ENCODE data around the gene METAP1D. TPM values are rescaled to one million over a fixed set of nuclear protein-coding genes. Genes with fewer than 3 reads are reported as not detected.

The METAP1D gene
- total RNA-seq, 1 experiment from 2014 or later, result 12.7 TPM

DNA sequence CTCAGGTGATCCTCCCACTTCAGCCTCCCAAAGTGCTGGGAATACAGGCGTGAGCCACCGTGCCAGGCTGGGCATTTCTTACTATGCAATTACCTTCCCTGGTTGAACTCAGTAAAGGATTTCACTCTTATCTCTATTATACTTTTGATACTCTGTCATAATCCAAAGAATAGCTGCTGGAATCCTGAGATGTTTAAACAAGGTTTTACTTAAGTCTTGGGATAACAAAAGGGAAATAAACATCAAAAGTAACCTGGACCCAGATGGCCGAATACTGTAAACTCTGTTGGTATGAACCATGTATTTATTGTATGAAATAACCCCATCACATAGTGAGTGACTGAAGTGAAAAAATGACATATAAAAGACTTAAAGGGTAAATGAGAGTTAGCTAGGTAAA is 114.8 kb downstream of the METAP1D start:
- no peaks in the 10 kb centered on the region for H3K9me3 ChIP-seq (ENCODE audit: low read depth, low read length, poor library complexity, severe bottlenecking)
- H3K27me3 ChIP-seq (replicated peaks; ENCODE audit: insufficient read depth, low read depth, low read length, poor library complexity), result no peaks in the 10 kb centered on the region
- H3K27ac ChIP-seq (ENCODE audit: low read depth, low read length, poor library complexity, severe bottlenecking), result no peak overlapping the region
- H3K36me3 ChIP-seq (ENCODE audit: insufficient read depth, low read length, poor library complexity, severe bottlenecking), result no peaks in the 10 kb centered on the region
- H3K4me1 ChIP-seq (ENCODE audit: insufficient read depth, low read length, poor library complexity, severe bottlenecking), result peaks cover 7% of the 10 kb centered on the region
- intact Hi-C loops (cut with micrococcal nuclease; ENCODE audit: unreplicated experiment), result no loop called here
- no peak for DNase-seq (ENCODE audit: low spot score)
- no TSS peak for BruUV-seq (replicated peaks)
- ChIA-PET CTCF (interaction anchor here (0.6 to 2.1 kb wide), 3 partner anchors 159 to 541 kb away, joined by 3 to 10 read pairs (median 3); no protein-coding TSS in a partner anchor), POLR2A (ENCODE audit: low non-redundant PET) (no interaction called here)
- no peak for TF ChIP-seq EZH2 (IDR thresholded peaks at IDR 0.05; ENCODE audit: borderline replicate concordance, low read depth, low read length, poor library complexity, severe bottlenecking)
- TF ChIP-seq, protein P1, sequence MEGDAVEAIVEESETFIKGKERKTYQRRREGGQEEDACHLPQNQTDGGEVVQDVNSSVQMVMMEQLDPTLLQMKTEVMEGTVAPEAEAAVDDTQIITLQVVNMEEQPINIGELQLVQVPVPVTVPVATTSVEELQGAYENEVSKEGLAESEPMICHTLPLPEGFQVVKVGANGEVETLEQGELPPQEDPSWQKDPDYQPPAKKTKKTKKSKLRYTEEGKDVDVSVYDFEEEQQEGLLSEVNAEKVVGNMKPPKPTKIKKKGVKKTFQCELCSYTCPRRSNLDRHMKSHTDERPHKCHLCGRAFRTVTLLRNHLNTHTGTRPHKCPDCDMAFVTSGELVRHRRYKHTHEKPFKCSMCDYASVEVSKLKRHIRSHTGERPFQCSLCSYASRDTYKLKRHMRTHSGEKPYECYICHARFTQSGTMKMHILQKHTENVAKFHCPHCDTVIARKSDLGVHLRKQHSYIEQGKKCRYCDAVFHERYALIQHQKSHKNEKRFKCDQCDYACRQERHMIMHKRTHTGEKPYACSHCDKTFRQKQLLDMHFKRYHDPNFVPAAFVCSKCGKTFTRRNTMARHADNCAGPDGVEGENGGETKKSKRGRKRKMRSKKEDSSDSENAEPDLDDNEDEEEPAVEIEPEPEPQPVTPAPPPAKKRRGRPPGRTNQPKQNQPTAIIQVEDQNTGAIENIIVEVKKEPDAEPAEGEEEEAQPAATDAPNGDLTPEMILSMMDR (conservative IDR thresholded peaks at IDR 0.05; ENCODE audit: low read depth, low read length), result no peak
- H3K4me3 ChIP-seq (ENCODE audit: low read depth, low read length, poor library complexity, severe bottlenecking), result no peak overlapping the region

GRCh38 chr2:172116107-172116506 is 116.4 kb downstream of the METAP1D start:
- Histone ChIP-seq H3K4me1 (ENCODE audit: insufficient read depth, low read length, poor library complexity, severe bottlenecking) (peaks cover 7% of the 10 kb centered on the region), H3K9me3 (ENCODE audit: low read depth, low read length, poor library complexity, severe bottlenecking) (no peaks in the 10 kb centered on the region), H3K36me3 (ENCODE audit: insufficient read depth, low read length, poor library complexity, severe bottlenecking) (no peaks in the 10 kb centered on the region), H3K27ac (ENCODE audit: low read depth, low read length, poor library complexity, severe bottlenecking) (no peak overlapping the region), H3K4me3 (ENCODE audit: low read depth, low read length, poor library complexity, severe bottlenecking) (no peak overlapping the region), H3K27me3 (replicated peaks; ENCODE audit: insufficient read depth, low read depth, low read length, poor library complexity) (no peaks in the 10 kb centered on the region)
- intact Hi-C loops (cut with micrococcal nuclease; ENCODE audit: unreplicated experiment), result no loop called here
- ChIA-PET CTCF (interaction anchor here (1.2 kb wide), 1 partner anchor 11 kb away, joined by 3 read pairs; no protein-coding TSS in a partner anchor), POLR2A (ENCODE audit: low non-redundant PET) (no interaction called here)
- TF ChIP-seq, protein P1 (conservative IDR thresholded peaks at IDR 0.05; ENCODE audit: low read depth, low read length), result no peak
- TF ChIP-seq EZH2 (IDR thresholded peaks at IDR 0.05; ENCODE audit: borderline replicate concordance, low read depth, low read length, poor library complexity, severe bottlenecking), result no peak
- no peak for DNase-seq (ENCODE audit: low spot score)
- no TSS peak for BruUV-seq (replicated peaks)

- TF ChIP-seq, protein P1 (conservative IDR thresholded peaks at IDR 0.05; ENCODE audit: low read depth, low read length), result no peak
- no peak for TF ChIP-seq EZH2 (IDR thresholded peaks at IDR 0.05; ENCODE audit: borderline replicate concordance, low read depth, low read length, poor library complexity, severe bottlenecking)
- Histone ChIP-seq H3K27ac (ENCODE audit: low read depth, low read length, poor library complexity, severe bottlenecking) (no peak overlapping the region), H3K36me3 (ENCODE audit: insufficient read depth, low read length, poor library complexity, severe bottlenecking) (no peaks in the 10 kb centered on the region), H3K4me3 (ENCODE audit: low read depth, low read length, poor library complexity, severe bottlenecking) (no peak overlapping the region), H3K27me3 (replicated peaks; ENCODE audit: insufficient read depth, low read depth, low read length, poor library complexity) (no peaks in the 10 kb centered on the region), H3K9me3 (ENCODE audit: low read depth, low read length, poor library complexity, severe bottlenecking) (no peaks in the 10 kb centered on the region), H3K4me1 (ENCODE audit: insufficient read depth, low read length, poor library complexity, severe bottlenecking) (peaks cover 4% of the 10 kb centered on the region)
- intact Hi-C loops (cut with micrococcal nuclease; ENCODE audit: unreplicated experiment), result no loop called here
- no TSS peak for BruUV-seq (replicated peaks)
- CTCF ChIA-PET, result no interaction called here
- peak; percentile 40 for DNase-seq (ENCODE audit: low spot score)
- POLR2A ChIA-PET (ENCODE audit: low non-redundant PET), result no interaction called here
These were observed 119.3 kb downstream of the METAP1D start for GRCh38 chr2:172119089-172119488.
